Cerebellar cortex (tissue), 1 donor: ENCODE results near the gene TEAD1.

Experiments
- DNase-seq: peaks from one replicate; pipeline ENCODE4 v3.0.0-alpha.2; 2015; ENCODE audit warnings: low spot score

TEAD1 gene

GRCh38 chr11:12989428-12990161, 315.4 kb downstream of the TEAD1 start:
- DNase-seq = no peak

GRCh38 chr11:12990162-12990480, 315.9 kb downstream of the TEAD1 start:
- no peak for DNase-seq

GRCh38 chr11:12991426-12991825, 317.2 kb downstream of the TEAD1 start:
- no peak for DNase-seq

GRCh38 chr11:12993626-12994025, 319.4 kb downstream of the TEAD1 start:
- DNase-seq = no peak
